HEK293T (cell line): Measurements from ENCODE around the gene SLC9C1.

ENCODE experiments used
- CTCF ChIA-PET: fragments of 350-600 bp; formaldehyde crosslinking; extraction: SDS; loops from one replicate; lab custom pipeline; 2021; ENCODE audit warnings: antibody characterized with exemption, inconsistent platforms; lab: Yijun Ruan, JAX
- POLR2A ChIA-PET: fragments of 350-600 bp; formaldehyde crosslinking; extraction: SDS; loops from one replicate; lab custom pipeline; 2020; ENCODE audit warnings: antibody characterized with exemption, inconsistent platforms; lab: Yijun Ruan, JAX
- DNase-seq: peaks from one replicate; pipeline ENCODE4 v3.0.0; 2012; ENCODE audit warnings: mixed read lengths; ENCODE audit errors: extremely low spot score
- ARNT ChIP-seq: fragments of 450-650 bp; IDR thresholded peaks from 2 replicates; pipeline ENCODE4 v1.6.1; 2017; ENCODE audit warnings: mild to moderate bottlenecking
- BHLHE40 ChIP-seq: fragments of 450-650 bp; IDR thresholded peaks from 2 replicates; pipeline ENCODE4 v1.6.1; 2016; ENCODE audit warnings: mild to moderate bottlenecking, moderate library complexity, borderline replicate concordance
- CTBP1 ChIP-seq: fragments of 450-650 bp; IDR thresholded peaks from 2 replicates; pipeline ENCODE4 v1.6.1; 2016; ENCODE audit warnings: borderline replicate concordance
- ELF4 ChIP-seq: fragments of 450-650 bp; IDR thresholded peaks from 2 replicates; pipeline ENCODE4 v1.6.1; 2017; ENCODE audit warnings: antibody characterized with exemption
- FOXA1 ChIP-seq: fragments of 450-650 bp; IDR thresholded peaks from 2 replicates; pipeline ENCODE4 v1.6.1; 2016; ENCODE audit warnings: mild to moderate bottlenecking
- FOXK2 ChIP-seq: fragments of 450-650 bp; IDR thresholded peaks from 2 replicates; pipeline ENCODE4 v1.6.1; 2016; ENCODE audit warnings: mild to moderate bottlenecking
- FOXM1 ChIP-seq: fragments of 450-650 bp; IDR thresholded peaks from 2 replicates; pipeline ENCODE4 v1.6.1; 2017; ENCODE audit warnings: mild to moderate bottlenecking, borderline replicate concordance
- HDGF ChIP-seq: fragments of 450-650 bp; IDR thresholded peaks from 2 replicates; pipeline ENCODE4 v1.6.1; 2017; ENCODE audit warnings: antibody characterized with exemption, borderline replicate concordance
- L3MBTL2 ChIP-seq: fragments of 450-650 bp; conservative IDR thresholded peaks from 2 replicates; pipeline ENCODE4 v1.6.1; 2016; ENCODE audit warnings: mild to moderate bottlenecking
- LEF1 ChIP-seq: fragments of 450-650 bp; IDR thresholded peaks from 2 replicates; pipeline ENCODE4 v1.6.1; 2017; ENCODE audit warnings: mild to moderate bottlenecking, borderline replicate concordance
- NFRKB ChIP-seq: fragments of 450-650 bp; IDR thresholded peaks from 2 replicates; pipeline ENCODE4 v1.6.1; 2016; ENCODE audit warnings: mild to moderate bottlenecking, moderate library complexity
- PKNOX1 ChIP-seq: fragments of 450-650 bp; IDR thresholded peaks from 2 replicates; pipeline ENCODE4 v1.6.1; 2016
- SP1 ChIP-seq: fragments of 450-650 bp; IDR thresholded peaks from 2 replicates; pipeline ENCODE4 v1.6.1; 2017
- SUZ12 ChIP-seq: fragments of 450-650 bp; IDR thresholded peaks from 2 replicates; pipeline ENCODE4 v1.6.1; 2016; ENCODE audit warnings: mild to moderate bottlenecking
- TARDBP ChIP-seq: fragments of 450-650 bp; IDR thresholded peaks from 2 replicates; pipeline ENCODE4 v1.6.1; 2016
- ZNF384 ChIP-seq: fragments of 450-650 bp; IDR thresholded peaks from 2 replicates; pipeline ENCODE4 v1.6.1; 2016

The SLC9C1 gene

GRCh38 chr3:112128843-112129727, 164.9 kb downstream of the SLC9C1 start:
- no peak for DNase-seq
- no peak for TF ChIP-seq CTBP1
- TF ChIP-seq TARDBP, result no peak
- TF ChIP-seq ZNF384, result no peak
- no peak for TF ChIP-seq L3MBTL2
- TF ChIP-seq SP1, result no peak
- ChIA-PET CTCF (no interaction called here), POLR2A (interaction anchor here (1.4 kb wide), 1 partner anchor 42 kb away, joined by 3 read pairs; no protein-coding TSS in a partner anchor)

- TF ChIP-seq FOXM1 (no peak), SUZ12 (no peak), ARNT (no peak), FOXA1 (no peak), BHLHE40 (no peak)
- ChIA-PET CTCF (interaction anchor here (0.8 kb wide), 1 partner anchor 16 kb away, joined by 3 read pairs; no protein-coding TSS in a partner anchor), POLR2A (interaction anchor here (1.4 kb wide), 1 partner anchor 41 kb away, joined by 3 read pairs; no protein-coding TSS in a partner anchor)
- no peak for DNase-seq
These were observed 166.2 kb downstream of the SLC9C1 start for GRCh38 chr3:112127522-112128494.

DNA sequence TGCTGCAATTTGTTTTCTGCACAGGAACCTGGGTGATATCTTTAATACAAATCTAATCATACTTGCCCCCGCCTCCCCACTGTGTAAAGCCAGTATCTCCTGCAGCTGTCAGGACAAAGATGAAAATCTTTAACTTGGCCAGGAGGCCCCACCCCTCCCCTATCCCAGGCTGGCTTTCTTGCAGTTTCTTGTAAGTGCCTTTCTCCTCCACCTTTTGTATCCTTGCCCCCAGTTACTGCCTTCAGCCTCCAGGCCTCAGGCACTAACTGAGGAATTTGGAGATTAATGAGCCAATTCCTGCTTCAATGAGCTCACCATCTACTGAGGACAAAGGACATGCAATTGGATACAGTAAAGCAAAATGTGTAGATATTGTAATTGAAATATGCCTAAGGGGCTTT, 167.5 kb downstream of the SLC9C1 start:
- TF ChIP-seq CTBP1, result no peak
- TF ChIP-seq NFRKB, result no peak
- no peak for TF ChIP-seq TARDBP
- no peak for TF ChIP-seq ELF4
- no peak for TF ChIP-seq FOXM1
- no peak for TF ChIP-seq ZNF384
- no peak for TF ChIP-seq SUZ12
- TF ChIP-seq HDGF, result no peak
- no peak for TF ChIP-seq FOXK2
- no peak for TF ChIP-seq FOXA1
- no peak for TF ChIP-seq L3MBTL2
- no peak for TF ChIP-seq PKNOX1
- CTCF ChIA-PET, result interaction anchor here (0.6 kb wide), 1 partner anchor 391 kb away, joined by 3 read pairs; no protein-coding TSS in a partner anchor
- peak; percentile 19 for DNase-seq
- POLR2A ChIA-PET, result no interaction called here

GRCh38 chr3:112124907-112125607, 169.0 kb downstream of the SLC9C1 start:
- ChIA-PET CTCF (interaction anchor here (0.8 to 1.6 kb wide), 3 partner anchors 11 to 13 kb away, joined by 3 to 9 read pairs (median 4); no protein-coding TSS in a partner anchor), POLR2A (no interaction called here)
- no peak for TF ChIP-seq CTBP1
- no peak for TF ChIP-seq ELF4
- no peak for TF ChIP-seq FOXA1
- TF ChIP-seq ZNF384, result no peak
- TF ChIP-seq SUZ12, result no peak
- no peak for TF ChIP-seq TARDBP
- TF ChIP-seq FOXK2, result no peak
- no peak for TF ChIP-seq PKNOX1
- no peak for TF ChIP-seq LEF1
- TF ChIP-seq L3MBTL2, result no peak
- no peak for DNase-seq

GRCh38 chr3:112123548-112123947, 170.5 kb downstream of the SLC9C1 start:
- ChIA-PET POLR2A (no interaction called here), CTCF (interaction anchor here (1.8 kb wide), 1 partner anchor 12 kb away, joined by 6 read pairs; no protein-coding TSS in a partner anchor)
- TF ChIP-seq PKNOX1 (no peak), FOXA1 (no peak), ARNT (no peak), HDGF (no peak), L3MBTL2 (no peak), ELF4 (no peak), BHLHE40 (no peak), CTBP1 (no peak), NFRKB (no peak), FOXM1 (no peak), LEF1 (no peak), SUZ12 (no peak), ZNF384 (no peak), FOXK2 (no peak), TARDBP (no peak), SP1 (no peak)
- DNase-seq, result no peak
